SH-SY5Y (cell line): Measurements from ENCODE around the gene SNX30.

Experiments
- GATA2 ChIP-seq: IDR thresholded peaks from 2 replicates; pipeline ENCODE4 v1.6.1; 2011; ENCODE audit warnings: mild to moderate bottlenecking, low read depth, low read length
- GATA3 ChIP-seq: IDR thresholded peaks from 2 replicates; pipeline ENCODE4 v1.6.1; 2011; ENCODE audit warnings: low read depth, mild to moderate bottlenecking, low read length, moderate library complexity

DNA sequence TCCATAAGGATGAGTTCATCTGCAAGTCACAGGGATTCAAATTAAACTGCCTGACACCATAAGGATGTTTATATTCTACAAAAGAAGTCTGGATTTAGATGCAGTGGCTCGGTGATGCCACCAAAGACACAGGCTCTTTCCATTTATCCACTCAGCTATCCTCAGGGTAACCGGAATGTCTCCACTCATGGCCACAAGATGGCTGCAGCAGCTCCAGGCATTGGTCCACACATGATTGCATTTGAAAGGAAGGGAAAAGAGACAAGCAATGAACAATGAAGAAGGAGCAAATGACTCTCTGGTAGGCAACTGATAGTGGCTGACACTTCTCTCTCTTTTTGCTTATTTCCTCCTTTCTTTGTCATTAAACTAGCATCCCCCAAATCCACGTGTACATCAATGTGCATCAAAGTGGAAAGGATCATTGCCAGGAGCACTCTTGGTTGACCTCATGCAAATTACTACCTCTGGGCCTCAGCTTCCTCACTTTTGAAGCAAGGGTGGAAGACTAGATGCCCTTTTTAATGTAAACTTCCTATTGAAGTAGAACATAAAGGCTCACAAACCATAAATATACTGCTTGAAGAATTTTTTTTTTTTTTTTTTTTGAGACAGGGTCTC, 7.2 kb upstream of the SNX30 start:
- TF ChIP-seq GATA2: no peak
- TF ChIP-seq GATA3: no peak
